AG04450 (cell line): ENCODE measurements around the gene GLT6D1. TPM values are rescaled to one million over a fixed set of nuclear protein-coding genes. Genes with fewer than 3 reads are reported as not detected.

Experiments
- CTCF ChIA-PET: fragments of 300-600, 350-600 bp; formaldehyde crosslinking; extraction: SDS; loops from one replicate; lab custom pipeline; 2022; ENCODE audit warnings: antibody characterized with exemption, inconsistent platforms; lab: Charles Lee
- POLR2A ChIA-PET: fragments of 350-600 bp; formaldehyde crosslinking; extraction: SDS; loops from one replicate; lab custom pipeline; 2021; ENCODE audit warnings: antibody characterized with exemption, inconsistent platforms; lab: Yijun Ruan, JAX
- DNase-seq: peaks from one replicate; pipeline ENCODE4 v3.0.0-alpha.2; 2011; ENCODE audit warnings: low read depth, low spot score
- H3K27ac ChIP-seq: one replicate; pipeline ENCODE4 v1.5.1; 2012; ENCODE audit warnings: low read depth, low read length, control low read depth
- H3K27me3 ChIP-seq: one replicate; pipeline ENCODE4 v1.6.0; 2012; ENCODE audit warnings: low read length; ENCODE audit not compliant: control insufficient read depth, insufficient read depth
- H3K4me3 ChIP-seq: 2 replicates; pipeline ENCODE4 v1.5.1; 2011; ENCODE audit warnings: mild to moderate bottlenecking, low read depth, low read length, control low read depth
- H3K9me3 ChIP-seq: 2 replicates; pipeline ENCODE4 v1.5.1; 2012; ENCODE audit warnings: low read length; ENCODE audit not compliant: control insufficient read depth, insufficient read depth
- CTCF ChIP-seq: IDR thresholded peaks from 2 replicates; pipeline ENCODE4 v1.5.1; 2011; ENCODE audit warnings: low read depth, low read length, control low read depth, inconsistent platforms
- polyA plus RNA-seq: library from polyadenylated mRNA; depleted of rRNA; stranded (reverse); fragments of >200 nt; gene quantifications from 2 replicates; pipeline ENCODE4 v1.2.3, GENCODE V29; 2011

The GLT6D1 gene
- polyA plus RNA-seq, 1 experiment: not detected

GRCh38 chr9:135611875-135612209, 27.5 kb downstream of the GLT6D1 start:
- TF ChIP-seq CTCF: no peak
- Histone ChIP-seq H3K9me3 (peaks cover 4% of the 10 kb centered on the region; the same call in 1 of the 2 replicates), H3K27ac (no peak overlapping the region), H3K4me3 (no peak overlapping the region), H3K27me3 (no peaks in the 10 kb centered on the region)
- DNase-seq: no peak
- ChIA-PET POLR2A (no interaction called here), CTCF (interaction anchor here (0.7 kb wide), 1 partner anchor 10 kb away, joined by 3 read pairs; no protein-coding TSS in a partner anchor)

GRCh38 chr9:135611142-135611874, 28.0 kb downstream of the GLT6D1 start:
- CTCF ChIA-PET: interaction anchor here (0.7 kb wide), 1 partner anchor 9 kb away, joined by 3 read pairs; no protein-coding TSS in a partner anchor
- no peak overlapping the region for H3K4me3 ChIP-seq

GRCh38 chr9:135610290-135611141, 28.8 kb downstream of the GLT6D1 start:
- no peak for TF ChIP-seq CTCF
- no peak overlapping the region for H3K4me3 ChIP-seq
- no peaks in the 10 kb centered on the region for H3K27me3 ChIP-seq
- ChIA-PET CTCF (interaction anchor here (1.3 kb wide), 1 partner anchor 13 kb away, joined by 3 read pairs; no protein-coding TSS in a partner anchor), POLR2A (no interaction called here)
- no peak for DNase-seq
- peaks cover 4% of the 10 kb centered on the region; the same call in 1 of the 2 replicates for H3K9me3 ChIP-seq
- no peak overlapping the region for H3K27ac ChIP-seq

More at GRCh38 chr9:135611142-135611874, 28.0 kb downstream of the GLT6D1 start:
- Histone ChIP-seq H3K27me3 (no peaks in the 10 kb centered on the region), H3K9me3 (peaks cover 4% of the 10 kb centered on the region; the same call in 1 of the 2 replicates), H3K27ac (no peak overlapping the region)
- no peak for DNase-seq
- POLR2A ChIA-PET: no interaction called here
- no peak for TF ChIP-seq CTCF

- TF ChIP-seq CTCF: no peak
- POLR2A ChIA-PET: no interaction called here
- H3K27me3 ChIP-seq: peaks cover 3% of the 10 kb centered on the region
- no peak overlapping the region for H3K4me3 ChIP-seq
- peaks cover 4% of the 10 kb centered on the region; the same call in 1 of the 2 replicates for H3K9me3 ChIP-seq
- CTCF ChIA-PET: interaction anchor here (1.3 kb wide), 1 partner anchor 12 kb away, joined by 3 read pairs; no protein-coding TSS in a partner anchor
- DNase-seq: no peak
- H3K27ac ChIP-seq: no peak overlapping the region
Observed at GRCh38 chr9:135609366-135609955, 29.9 kb downstream of the GLT6D1 start.
